Neural progenitor cell (in vitro differentiated cells): ENCODE measurements around the gene TINAGL1.

Experiments
- EZH2 ChIP-seq: fragments of 200-600 bp; sonication (generic); IDR thresholded peaks from 2 replicates; pipeline ENCODE4 v1.6.1; 2017; ENCODE audit warnings: antibody characterized with exemption, mild to moderate bottlenecking, moderate library complexity
- TF ChIP-seq, protein P1 (sequence below): fragments of 200-600 bp; sonication (generic); IDR thresholded peaks from 2 replicates; pipeline ENCODE4 v1.5.1; 2017; ENCODE audit warnings: antibody characterized with exemption, mild to moderate bottlenecking

DNA sequence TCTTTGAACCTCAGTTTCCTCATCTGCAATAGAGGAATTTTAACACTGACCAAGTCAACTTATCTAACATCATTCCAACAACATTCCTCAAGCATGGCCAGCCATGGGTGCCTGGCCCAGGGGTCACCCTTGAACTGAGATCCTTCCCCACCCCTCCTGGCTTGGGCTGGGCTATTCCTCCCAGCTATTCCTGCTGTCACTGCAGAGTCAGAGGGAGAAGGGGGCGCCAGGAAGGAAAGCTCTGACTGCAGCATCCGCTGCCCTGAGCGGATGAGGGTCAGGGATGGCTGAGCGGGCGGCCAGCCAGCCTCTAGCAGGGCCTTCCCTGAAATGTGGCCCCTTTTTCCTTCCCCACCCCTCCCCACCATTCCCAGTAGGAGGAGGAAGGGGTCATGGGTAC lies 3.1 kb downstream of the TINAGL1 start:
- no peak for TF ChIP-seq EZH2
- TF ChIP-seq, protein P1, sequence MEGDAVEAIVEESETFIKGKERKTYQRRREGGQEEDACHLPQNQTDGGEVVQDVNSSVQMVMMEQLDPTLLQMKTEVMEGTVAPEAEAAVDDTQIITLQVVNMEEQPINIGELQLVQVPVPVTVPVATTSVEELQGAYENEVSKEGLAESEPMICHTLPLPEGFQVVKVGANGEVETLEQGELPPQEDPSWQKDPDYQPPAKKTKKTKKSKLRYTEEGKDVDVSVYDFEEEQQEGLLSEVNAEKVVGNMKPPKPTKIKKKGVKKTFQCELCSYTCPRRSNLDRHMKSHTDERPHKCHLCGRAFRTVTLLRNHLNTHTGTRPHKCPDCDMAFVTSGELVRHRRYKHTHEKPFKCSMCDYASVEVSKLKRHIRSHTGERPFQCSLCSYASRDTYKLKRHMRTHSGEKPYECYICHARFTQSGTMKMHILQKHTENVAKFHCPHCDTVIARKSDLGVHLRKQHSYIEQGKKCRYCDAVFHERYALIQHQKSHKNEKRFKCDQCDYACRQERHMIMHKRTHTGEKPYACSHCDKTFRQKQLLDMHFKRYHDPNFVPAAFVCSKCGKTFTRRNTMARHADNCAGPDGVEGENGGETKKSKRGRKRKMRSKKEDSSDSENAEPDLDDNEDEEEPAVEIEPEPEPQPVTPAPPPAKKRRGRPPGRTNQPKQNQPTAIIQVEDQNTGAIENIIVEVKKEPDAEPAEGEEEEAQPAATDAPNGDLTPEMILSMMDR: no peak
